Measurements from ENCODE around the gene PDCD10. TPM values are rescaled to one million over a fixed set of nuclear protein-coding genes. Genes with fewer than 3 reads are reported as not detected.
A peak's percentile ranks its signal among the peaks of the same experiment; 100 is the strongest.

Gene PDCD10
- 82.9 and 116 TPM in 2 replicates for total RNA-seq

DNA sequence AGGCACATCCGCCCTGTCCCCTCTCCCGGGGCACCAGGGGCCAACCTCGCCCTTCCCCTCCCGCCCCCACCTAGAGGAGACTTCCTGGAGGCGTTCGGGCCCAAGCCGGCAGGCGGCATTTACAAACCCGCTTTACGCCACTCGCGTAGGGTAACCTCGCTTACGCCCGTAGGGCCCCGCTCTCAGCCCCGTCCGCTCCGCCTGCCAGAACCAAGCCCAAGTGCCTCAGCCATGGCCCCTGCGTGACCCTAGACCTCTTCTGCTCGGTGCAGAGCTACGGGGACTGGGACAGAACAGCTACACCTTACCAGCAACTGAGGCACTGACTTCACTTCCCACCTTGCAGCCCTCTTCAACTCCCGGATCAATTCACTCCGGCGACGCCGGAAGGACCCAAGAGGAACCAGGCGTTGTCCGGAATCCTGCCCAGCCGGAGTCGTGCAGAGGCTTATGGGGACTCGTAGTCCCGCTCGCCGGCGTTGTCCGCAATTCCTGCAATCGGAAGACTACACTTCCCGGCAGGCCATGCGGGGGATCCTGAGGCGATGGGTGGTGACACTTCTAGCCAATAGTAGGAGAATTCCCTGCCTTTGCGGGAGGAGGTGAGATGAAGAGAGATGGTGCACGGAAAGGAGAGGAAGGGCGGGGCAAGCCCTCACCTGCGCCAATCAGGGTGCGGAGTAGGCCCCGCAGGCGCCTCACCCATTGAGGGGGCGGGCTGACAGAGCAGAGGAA is at the start of gene PDCD10:
PDCD10 (minus strand) TSS at position 395 of the 735 bp plus-strand sequence. CDS start 14,735 bp downstream, outside the sequence.
- DNase-seq = peak; percentile 98

DNA sequence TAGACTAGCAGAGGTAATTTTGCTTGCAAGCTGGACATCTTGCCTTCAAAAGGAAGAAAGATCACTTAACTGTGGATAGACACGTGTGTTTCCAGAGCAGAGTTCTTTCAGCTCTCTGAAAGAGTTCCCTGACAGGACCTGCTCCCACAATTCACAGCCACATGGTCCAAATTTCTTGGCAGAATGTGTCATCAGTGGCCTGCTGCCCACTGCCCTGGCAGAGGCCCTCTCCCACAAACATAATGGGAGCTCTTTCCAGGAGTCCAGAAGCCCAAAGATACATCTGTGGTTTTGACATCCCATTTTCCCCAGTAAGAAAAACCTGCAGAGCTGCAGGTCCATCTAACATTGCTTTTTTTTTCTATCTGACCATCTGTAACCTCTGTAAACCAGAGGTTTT is 49.1 kb upstream of the PDCD10 start:
- no peak for DNase-seq

- DNase-seq = no peak
These were observed 45.7 kb upstream of the PDCD10 start for GRCh38 chr3:167780214-167780883.

GRCh38 chr3:167777356-167777755 is 42.7 kb upstream of the PDCD10 start:
- no peak for DNase-seq

GRCh38 chr3:167776066-167776685 is 41.5 kb upstream of the PDCD10 start:
- no peak for DNase-seq

DNA sequence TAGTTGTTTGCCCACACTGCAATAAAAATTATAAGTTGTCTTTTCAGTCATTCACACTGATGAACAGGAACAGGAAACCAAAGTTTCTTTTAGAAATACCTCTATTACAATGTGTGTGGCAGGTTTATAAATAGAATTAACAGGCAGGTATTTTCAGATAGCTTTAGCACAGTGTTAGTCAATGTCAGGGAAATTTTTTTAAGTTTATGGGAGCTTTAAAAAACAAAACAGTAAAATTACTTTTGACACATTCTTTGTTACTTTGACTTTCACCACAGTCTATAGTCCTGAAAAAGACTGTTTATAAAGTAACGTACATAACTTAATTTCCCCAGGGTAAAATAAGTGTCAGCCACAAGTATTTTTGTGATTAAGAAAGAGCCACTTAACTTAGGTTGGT is 38.9 kb upstream of the PDCD10 start:
- DNase-seq = no peak

GRCh38 chr3:167772992-167773391 is 38.3 kb upstream of the PDCD10 start:
- DNase-seq = no peak

DNA sequence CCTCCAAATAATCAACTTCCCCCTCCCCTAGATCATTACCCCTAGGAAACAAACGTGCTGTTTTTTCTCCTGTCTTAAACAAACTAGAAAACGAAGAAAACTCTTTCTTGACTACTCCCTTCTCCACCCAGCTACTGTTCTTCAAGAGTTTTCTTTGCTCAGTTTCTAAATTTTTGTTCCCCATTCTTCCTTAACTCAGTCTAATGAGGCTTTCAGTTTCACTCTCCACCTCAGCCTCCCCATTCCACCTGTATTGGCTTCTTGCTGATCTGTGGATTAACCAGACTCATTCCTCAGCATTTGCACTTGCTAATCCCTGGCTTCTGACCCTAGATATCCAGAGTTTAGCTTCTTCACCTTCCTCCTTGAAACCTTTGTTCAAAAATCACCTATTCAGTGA is 27.6 kb upstream of the PDCD10 start:
- DNase-seq = no peak

DNA sequence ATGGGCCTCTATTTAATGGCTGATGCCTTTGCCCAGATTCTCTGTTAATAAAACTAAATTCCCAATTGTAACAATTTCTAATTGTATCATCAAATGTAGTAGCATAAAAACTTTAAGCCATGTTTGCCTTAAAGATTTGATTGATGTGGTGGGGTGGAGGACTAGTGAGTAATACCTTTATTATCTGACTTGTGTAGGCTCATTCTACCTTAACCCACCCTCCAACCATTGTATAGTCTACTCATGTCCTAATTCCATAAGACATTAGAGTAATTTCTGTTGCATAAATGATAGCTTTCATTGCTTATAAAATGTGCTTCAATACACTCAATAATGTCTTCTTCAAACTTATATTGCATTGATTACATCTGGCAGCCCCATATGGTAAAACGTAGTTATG is 26.6 kb upstream of the PDCD10 start:
- no peak for DNase-seq

- no peak for DNase-seq
These were observed 19.4 kb upstream of the PDCD10 start for GRCh38 chr3:167754049-167754448.

DNA sequence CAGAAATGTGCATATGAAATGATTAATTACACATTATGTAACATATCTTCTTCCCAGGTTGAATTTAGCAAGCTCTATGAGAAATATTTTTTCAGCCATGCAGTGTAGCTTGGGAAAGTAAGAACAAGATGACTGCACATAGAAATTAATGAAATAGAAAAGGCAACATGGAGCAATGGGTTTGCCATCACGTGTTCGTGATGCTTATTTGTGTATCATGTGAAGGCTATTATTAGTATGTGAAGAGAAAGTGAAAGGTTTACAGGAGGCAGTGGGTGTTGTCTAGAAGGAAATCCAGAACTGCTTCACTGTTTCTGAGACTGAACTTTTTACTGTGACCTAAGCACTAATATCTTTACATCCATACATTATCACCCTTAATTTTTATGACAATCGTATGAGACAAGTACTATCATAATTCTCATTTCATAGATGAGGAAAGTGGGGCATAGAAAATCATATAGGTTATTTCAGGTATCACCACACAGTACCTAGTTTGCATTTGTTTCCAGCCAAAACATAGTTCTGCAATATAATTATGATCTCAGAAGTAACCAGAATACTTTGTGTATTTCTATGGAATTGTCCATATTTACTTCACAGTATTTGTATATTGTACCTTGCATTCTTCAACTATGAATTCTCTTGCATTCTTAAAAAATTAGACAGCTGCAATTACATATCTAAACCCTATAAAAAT is 15.7 kb upstream of the PDCD10 start:
- DNase-seq = no peak

GRCh38 chr3:167749728-167750127 is 15.0 kb upstream of the PDCD10 start:
- DNase-seq = no peak

- DNase-seq = no peak
These were observed 14.5 kb upstream of the PDCD10 start for GRCh38 chr3:167749209-167749608.

DNA sequence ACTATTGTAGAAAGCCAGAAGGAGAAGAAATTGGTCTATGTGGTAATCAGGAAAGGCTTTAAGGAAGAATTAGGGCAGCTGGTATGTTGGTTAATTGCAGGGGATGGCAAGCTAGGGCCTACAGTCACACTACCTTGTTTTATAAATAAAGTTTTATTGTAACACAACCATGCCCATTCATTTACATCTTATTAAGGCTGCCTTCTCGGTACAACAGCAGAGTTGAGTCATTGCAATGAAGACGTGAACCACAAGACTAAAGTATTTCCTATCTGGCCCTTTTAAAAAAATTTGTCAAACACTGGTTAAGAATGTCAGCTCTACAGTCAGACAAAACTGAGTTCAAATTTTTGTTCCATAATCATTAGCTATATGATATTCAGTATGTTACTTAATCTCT is 9.1 kb upstream of the PDCD10 start:
- DNase-seq = no peak

GRCh38 chr3:167742338-167742737 is 7.6 kb upstream of the PDCD10 start:
- no peak for DNase-seq

GRCh38 chr3:167740961-167741587 is 6.4 kb upstream of the PDCD10 start:
- DNase-seq = peak; percentile 61

DNA sequence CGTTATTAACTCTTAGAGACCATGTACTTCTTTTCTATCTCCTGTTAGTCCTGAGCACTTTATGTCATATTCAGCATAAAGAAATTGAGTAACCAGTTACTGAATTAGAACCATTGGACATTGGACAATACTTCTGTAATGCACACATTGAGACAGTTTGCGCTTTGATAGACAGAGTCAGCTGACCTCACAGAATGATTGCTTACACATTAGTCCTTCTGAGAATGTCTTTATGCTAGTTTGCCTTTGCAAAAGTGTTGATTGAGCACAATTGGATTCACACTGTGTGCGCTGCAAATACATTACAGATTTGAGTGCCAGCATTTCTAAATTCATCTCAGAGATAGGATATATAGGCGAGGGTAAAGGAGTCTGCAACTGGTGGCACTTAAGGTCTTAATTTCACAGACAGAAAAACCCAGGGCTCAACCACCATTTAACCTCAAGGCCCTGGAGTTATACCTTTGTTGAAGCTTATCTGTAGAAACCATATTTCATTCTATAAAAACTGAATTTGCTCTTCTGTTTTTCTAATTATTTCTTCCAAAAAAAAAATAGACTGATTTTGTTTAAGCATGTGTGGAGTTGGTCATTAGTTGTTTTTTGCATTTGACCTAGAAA is 4.6 kb upstream of the PDCD10 start:
- DNase-seq = no peak

DNA sequence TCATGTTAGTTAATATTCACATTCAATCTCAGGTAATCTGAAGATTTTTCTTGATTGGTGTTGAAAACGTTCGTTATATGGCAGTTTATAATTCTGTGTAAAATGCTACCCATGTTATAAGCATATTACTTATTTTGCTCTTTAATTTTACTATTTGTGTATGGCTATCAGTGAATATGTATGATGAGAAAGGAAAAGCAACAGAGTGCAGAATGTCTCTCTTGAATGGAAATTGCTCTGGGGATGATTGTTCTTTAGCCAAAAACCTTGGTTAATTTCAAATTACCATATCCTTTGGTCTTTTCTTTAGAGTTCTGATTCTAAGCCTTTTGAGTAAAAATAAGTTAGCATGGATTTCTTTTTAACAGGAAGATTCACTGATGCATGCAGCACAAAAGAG is 3.3 kb upstream of the PDCD10 start:
- DNase-seq = no peak

DNA sequence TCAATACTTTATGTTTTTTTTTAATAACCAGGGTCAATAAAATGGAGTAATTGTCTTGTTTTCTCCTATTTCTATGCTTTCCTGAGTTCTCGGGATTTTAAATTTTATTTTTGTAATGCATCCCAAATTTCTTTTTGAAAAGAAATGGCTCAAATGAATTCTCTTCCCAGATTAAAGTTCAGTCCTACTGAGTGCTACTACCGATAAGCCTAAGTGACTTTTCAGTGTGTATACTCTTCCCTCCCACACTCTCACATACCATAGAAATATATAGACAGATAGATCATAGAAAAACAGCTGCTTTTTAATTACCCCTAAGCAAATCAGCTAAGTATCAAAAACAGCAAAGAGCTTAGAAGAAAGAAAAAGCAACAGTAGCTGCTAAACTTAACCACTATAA is 2.3 kb upstream of the PDCD10 start:
- no peak for DNase-seq

DNA sequence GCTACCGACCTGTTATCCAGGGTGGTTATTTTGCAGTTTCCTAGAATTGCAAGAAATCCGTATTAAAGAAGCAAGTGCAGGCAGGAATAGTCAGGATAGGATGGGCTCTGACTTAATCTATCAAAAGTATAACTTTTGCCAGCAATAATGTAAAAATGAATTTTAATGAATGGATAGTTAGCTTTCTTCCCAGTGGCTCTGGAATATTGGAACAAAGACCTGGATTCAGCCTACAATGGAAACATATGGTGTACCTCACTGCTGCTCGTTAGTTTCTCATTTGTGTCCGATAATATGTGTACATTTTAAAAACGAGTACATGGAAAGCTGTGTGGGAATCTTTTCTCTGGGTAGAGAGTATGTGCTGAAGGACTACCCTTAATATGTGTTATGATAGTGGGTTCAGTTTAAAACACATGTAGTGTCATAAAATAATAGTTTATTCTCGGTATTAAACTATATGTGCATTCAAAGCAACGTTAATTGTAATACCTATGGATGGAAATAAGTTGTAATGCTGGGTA is 1.6 kb upstream of the PDCD10 start:
- no peak for DNase-seq

DNA sequence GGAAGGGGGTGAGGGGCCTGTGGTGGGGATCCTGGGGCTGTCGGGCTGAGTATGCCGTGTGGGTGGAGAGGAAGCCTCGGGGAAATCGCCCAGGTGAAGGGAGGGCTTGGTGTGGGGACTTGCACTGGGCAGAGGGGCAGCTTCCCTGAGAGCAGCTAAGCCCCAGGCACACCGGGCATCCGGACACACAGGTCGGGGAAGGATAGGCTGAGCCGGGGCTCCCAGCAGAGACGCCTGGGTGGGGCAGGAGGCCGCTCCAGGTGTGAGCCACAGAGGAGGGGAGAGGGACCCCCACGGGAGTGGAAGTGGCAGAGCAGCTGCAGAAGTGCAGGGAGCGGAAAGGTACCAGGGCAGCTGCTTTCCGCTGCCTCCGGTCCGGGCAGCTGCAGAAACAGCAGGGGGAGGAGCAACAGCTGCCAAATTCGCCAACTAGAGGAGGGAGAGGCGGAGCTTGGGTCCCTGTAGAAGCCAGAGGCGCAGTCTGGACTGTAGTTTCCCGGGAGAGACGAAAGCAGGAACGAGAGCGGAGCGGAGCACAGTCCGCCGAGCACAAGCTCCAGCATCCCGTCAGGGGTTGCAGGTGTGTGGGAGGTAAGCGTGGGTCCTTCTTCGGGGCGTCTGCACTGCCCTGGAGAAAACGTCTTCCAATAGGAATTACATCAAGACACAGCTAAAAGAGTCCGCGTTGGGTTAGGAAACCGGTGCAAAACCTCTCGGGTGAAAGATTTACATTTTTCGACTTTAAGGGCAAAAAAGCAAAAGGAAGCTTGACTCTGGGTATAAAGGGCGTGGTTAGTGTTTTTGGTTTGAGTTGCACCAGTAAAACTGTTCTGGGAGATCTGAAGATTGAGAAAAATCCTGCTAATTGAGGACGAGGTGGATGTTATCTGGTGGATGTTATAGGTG is 794 bp upstream of the PDCD10 start, which contains the start of gene SERPINI1:
SERPINI1 (plus strand) TSS at position 489 of the 906 bp plus-strand sequence. CDS start 53,408 bp downstream, outside the sequence.
- DNase-seq = peak; percentile 83

All from dermis blood vessel endothelial cell (primary cell).